SK-N-SH (cell line): ENCODE data around the gene ARMH3.

ENCODE experiments used
- EZH2phosphoT487 ChIP-seq: fragments of 200-600 bp; sonication (generic); IDR thresholded peaks from 2 replicates; pipeline ENCODE4 v1.6.1; 2017; ENCODE audit warnings: low read depth, mixed run types, mild to moderate bottlenecking, antibody characterized with exemption, moderate library complexity, borderline replicate concordance
- MXI1 ChIP-seq: IDR thresholded peaks from 2 replicates; pipeline ENCODE4 v1.6.1; 2012; ENCODE audit warnings: mild to moderate bottlenecking, low read depth, low read length, improper control_type of control experiment
- TAF1 ChIP-seq: IDR thresholded peaks from 2 replicates; pipeline ENCODE4 v1.6.1; 2012; ENCODE audit warnings: low read depth, mild to moderate bottlenecking, low read length, moderate library complexity, borderline replicate concordance
- TF ChIP-seq, protein P1 (sequence below): fragments of 200-600 bp; sonication (generic); IDR thresholded peaks from 2 replicates; pipeline ENCODE4 v1.6.1; 2017; ENCODE audit warnings: antibody characterized with exemption, mild to moderate bottlenecking, moderate library complexity
- TF ChIP-seq, protein P2 (sequence below): fragments of 150-350 bp; IDR thresholded peaks from 2 replicates; pipeline ENCODE4 v1.6.1; 2017; ENCODE audit warnings: antibody characterized with exemption, low read length, low read depth, borderline replicate concordance

DNA sequence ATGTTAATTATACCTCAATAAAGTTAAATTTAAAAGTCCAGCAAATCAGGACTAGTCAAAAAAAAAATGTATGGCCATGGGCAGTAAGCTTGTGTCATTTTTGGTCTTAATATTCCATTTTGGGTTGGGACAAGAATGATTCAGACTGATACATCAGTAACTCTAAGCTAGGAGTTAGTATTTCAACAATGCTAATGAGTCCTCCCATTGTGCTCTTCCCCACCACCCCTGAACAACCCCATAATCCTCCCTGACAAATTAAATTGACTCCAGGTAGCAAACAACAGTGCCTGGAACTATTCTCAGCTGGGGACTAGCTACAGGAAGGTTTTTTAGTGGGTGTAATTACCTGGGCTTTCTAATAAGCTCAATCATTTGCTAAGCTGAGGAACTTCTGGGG, 181.7 kb downstream of the ARMH3 start:
- TF ChIP-seq, protein P1, sequence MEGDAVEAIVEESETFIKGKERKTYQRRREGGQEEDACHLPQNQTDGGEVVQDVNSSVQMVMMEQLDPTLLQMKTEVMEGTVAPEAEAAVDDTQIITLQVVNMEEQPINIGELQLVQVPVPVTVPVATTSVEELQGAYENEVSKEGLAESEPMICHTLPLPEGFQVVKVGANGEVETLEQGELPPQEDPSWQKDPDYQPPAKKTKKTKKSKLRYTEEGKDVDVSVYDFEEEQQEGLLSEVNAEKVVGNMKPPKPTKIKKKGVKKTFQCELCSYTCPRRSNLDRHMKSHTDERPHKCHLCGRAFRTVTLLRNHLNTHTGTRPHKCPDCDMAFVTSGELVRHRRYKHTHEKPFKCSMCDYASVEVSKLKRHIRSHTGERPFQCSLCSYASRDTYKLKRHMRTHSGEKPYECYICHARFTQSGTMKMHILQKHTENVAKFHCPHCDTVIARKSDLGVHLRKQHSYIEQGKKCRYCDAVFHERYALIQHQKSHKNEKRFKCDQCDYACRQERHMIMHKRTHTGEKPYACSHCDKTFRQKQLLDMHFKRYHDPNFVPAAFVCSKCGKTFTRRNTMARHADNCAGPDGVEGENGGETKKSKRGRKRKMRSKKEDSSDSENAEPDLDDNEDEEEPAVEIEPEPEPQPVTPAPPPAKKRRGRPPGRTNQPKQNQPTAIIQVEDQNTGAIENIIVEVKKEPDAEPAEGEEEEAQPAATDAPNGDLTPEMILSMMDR: no peak
- TF ChIP-seq MXI1: no peak
- no peak for TF ChIP-seq EZH2phosphoT487
- TF ChIP-seq, protein P2, sequence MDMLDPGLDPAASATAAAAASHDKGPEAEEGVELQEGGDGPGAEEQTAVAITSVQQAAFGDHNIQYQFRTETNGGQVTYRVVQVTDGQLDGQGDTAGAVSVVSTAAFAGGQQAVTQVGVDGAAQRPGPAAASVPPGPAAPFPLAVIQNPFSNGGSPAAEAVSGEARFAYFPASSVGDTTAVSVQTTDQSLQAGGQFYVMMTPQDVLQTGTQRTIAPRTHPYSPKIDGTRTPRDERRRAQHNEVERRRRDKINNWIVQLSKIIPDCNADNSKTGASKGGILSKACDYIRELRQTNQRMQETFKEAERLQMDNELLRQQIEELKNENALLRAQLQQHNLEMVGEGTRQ: no peak
- TF ChIP-seq TAF1: no peak
